Stimulated activated CD8-positive, alpha-beta memory T cell treated with anti-CD3 and anti-CD28 coated beads, Interleukin-4, amount 100 ng/mL, for 48 hours (primary cell): ENCODE results near the gene DCUN1D2.
A peak's percentile ranks its signal among the peaks of the same experiment; 100 is the strongest.
"Not testable (repeated sequence)": the region's sequence is repeated elsewhere in the genome, so short reads cannot be mapped to it uniquely, and the experiment has no call there.

Experiments used
- DNase-seq: peaks from one replicate; pipeline ENCODE4 v3.0.0-alpha.2; 2020

The DCUN1D2 gene

GRCh38 chr13:113490496-113491417 is at the start of gene DCUN1D2:
TSS of gene DCUN1D2 (minus strand) at chr13:113490711. CDS start at chr13:113490669, 42 bp downstream.
- peak; percentile 85 for DNase-seq

- DNase-seq = no peak
Observed at GRCh38 chr13:113539822-113540221, 49.3 kb upstream of the DCUN1D2 start.

DNA sequence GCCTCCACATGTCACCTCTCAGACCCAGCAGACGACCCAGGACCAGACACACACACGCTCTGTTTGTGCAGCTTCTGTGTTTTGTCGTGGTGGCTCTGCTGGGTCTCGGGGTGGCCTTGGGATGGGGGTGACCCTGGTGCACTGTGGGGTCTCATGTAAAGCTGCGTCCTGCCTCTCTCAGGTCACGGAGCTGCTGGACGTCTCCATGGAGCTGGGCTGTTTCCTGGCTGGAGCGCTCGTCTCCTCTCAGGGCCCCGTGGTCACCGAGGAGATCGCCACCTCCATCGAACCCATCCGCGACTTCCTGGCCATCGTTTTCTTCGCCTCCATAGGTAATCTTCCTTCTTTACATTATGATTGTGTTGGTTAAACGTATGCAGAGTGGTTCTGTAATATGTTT is 48.7 kb upstream of the DCUN1D2 start:
- DNase-seq = no peak

DNA sequence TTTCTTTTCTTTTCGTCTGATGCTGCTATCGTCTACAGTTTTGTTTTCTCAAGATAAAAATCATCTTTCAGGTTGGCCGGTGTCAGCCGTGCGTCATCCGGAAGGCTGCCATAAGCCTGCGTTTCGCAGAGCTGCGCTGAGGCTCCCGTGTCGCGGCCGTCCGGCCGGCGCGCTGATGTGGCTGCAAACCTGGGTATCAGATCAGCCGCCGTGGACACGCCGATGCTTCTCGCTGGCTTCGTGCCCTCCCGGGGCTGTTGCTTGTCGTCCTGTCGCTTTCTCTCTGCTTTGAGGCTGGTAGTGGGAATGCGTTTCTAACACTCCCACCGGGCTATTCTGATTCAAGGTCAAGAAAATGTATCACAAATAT is 48.2 kb upstream of the DCUN1D2 start:
- DNase-seq = no peak

DNA sequence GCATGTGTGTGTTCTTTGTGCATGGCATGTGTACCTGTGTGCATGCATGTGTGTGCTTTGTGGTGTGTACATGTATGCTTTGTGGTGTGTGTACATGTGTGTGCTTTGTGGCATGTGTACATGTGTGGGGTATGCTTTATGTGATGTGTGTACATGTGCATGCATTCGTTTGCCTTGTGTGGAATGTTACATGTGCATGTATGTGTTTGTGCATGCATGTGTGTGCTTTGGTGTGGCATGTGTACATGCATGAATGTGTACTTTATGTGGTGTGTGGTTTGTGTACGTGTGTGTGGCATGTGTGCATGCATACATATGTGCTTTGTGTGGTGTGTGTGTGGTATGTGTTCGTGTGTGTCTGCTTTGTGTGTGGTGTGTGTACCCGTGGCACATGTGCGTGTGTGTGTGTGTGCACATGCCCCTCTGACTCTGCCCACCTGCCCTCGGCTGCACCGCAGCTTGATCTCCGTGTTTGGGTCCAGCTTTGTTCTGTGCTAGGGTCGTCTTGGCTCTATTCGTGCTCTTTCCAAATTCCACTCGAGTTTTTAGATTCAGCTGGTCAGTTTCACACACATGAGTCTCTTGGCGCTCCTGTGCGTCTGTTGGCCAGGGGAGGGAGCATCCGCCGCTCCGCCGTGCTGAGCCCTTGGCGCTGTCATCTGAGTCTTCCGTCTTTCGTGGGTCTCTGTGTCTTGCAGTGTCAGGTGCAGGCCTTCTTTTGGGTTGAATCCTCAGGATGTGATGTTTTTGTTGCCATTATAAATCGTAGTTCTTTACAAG is 47.6 kb upstream of the DCUN1D2 start:
- DNase-seq = no peak

DNA sequence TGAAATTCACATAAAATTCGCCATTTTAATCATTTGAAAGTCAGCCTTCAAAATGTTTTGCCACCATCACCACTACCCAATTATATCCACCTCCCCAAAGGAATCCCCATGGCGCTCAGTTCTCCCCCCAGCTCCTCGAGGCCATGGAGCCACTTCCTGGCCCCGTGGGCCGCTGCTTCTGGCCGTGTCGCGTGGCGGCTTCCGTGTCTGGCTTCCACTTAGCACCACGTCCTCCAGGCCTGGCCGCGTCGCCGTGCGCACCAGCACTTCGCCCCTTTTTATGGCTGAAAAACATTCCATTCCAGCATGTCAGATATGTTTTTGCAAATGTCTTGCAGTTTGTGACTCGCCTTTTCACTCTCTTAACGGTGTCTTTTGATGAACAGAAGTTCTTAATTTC is 46.7 kb upstream of the DCUN1D2 start:
- no peak for DNase-seq

DNA sequence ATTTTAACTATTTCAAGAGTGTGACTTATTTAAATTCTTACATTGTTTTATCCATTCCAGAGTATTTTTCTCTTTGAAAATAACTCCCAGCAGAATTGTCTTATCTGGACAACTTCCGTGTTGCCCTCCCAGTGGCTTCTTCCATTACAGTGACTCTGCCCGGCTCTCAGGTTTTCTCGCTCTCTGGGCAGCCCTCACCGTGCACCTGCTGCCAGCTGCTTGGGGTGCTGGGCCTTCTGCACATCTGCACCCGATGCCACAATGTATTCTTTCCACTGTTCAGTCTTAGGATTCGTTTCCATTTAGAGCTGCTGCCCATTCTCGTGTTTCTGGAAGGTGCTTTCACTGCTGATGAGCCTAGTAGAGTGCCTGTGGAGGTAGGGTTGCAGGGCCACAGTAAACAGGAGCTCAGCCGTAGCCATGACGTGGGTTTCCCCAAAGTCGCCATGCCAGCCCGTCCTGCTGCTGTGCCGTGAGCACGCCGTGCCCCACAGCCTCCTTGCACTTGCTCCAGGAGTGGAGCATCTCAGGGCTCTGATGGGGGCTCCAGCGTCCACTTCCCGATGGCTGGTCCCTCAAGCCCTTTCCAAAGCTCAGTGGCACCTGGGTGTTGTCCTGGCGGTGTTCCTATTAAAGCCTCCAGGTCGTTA is 46.1 kb upstream of the DCUN1D2 start:
- DNase-seq = no peak

DNA sequence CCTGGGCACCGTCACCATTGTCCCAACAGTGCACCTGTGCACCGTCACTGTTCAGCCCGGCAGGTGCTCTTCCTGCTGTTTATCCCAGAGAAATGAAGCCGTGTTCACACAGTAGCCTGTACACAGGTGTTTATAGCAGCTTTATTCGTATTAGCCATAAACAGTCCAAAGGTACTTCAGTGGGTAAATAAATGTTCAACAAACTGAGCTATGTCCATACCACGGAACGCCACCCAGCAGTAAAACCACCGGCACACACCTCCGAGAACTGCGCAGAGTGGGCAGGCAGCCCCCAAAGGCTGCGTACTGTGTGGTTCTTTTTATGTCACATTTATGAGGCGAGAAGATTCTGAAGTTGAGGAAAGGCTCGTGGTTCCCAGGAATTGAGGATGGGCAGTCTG is 44.9 kb upstream of the DCUN1D2 start:
- DNase-seq = no peak

GRCh38 chr13:113534236-113534860 is 43.8 kb upstream of the DCUN1D2 start:
- DNase-seq = no peak

DNA sequence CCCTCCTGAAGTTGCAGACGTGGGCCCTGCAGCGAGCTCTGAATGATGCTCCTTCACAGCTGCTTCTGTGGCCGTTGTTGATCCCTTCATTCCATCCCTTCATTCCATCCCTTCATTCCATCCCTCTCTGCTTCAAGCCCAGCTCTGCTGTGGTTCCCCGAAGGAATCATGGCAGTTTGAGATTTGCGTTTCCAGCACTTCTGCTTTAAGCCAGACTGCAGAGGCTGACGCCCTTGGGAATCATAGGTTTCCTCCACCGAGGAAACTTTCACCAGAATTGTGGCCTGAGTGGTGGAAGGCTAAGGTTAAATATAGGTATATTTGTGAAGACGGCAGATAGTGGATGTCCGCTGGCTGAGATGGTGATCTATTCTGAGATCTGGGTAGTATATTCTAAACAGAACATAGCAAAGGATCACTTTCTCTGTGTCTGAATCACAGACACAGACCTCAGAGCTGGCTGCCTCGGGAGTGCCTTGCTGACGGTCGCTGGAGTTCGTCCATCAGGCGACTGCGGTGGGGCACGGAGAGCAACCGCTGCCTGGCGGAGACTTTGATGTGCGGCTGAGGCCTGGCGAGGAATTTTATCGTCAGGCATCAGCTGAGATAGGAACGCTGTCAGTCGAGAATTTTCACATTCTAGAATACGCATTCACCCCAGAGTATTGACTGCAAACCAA is 42.8 kb upstream of the DCUN1D2 start:
- no peak for DNase-seq

- DNase-seq = no peak
Observed at GRCh38 chr13:113532156-113532806, 41.8 kb upstream of the DCUN1D2 start.

DNA sequence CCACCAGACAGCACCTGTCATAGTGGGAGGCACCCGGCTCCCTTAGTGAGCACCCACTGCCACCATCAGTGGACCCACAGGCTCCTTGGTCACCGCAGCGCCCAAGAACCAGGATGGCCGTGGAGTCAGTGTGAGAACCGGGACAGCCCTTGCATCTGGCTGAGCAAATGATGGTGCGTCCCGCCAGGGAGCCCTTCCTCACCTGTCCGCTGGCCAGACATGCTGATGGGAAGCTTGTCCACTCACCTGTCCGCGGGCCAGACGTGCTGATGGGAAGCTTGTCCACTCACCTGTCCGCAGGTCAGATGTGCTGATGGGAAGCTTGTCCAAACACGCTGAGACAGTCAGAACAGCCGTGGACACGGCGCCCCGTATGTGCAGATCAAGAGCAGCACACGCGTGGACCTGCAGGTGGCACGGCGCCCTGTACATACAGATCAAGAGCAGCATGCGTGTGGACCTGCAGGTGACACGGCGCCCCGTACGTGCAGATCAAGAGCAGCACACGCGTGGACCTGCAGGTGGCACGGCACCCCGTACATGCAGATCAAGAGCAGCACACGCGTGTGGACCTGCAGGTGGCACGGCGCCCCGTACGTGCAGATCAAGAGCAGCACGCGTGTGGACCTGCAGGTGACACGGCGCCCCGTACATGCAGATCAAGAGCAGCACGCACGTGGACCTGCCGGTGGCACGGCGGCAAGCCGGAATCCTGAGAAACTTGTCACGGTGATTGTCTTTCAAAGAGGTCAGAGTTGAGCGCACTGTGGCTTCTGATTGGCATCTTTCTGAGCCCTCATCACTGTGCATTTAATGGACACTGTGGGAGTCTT is 40.7 kb upstream of the DCUN1D2 start:
- no peak for DNase-seq

- DNase-seq = no peak
Observed at GRCh38 chr13:113528813-113529180, 38.3 kb upstream of the DCUN1D2 start.

DNA sequence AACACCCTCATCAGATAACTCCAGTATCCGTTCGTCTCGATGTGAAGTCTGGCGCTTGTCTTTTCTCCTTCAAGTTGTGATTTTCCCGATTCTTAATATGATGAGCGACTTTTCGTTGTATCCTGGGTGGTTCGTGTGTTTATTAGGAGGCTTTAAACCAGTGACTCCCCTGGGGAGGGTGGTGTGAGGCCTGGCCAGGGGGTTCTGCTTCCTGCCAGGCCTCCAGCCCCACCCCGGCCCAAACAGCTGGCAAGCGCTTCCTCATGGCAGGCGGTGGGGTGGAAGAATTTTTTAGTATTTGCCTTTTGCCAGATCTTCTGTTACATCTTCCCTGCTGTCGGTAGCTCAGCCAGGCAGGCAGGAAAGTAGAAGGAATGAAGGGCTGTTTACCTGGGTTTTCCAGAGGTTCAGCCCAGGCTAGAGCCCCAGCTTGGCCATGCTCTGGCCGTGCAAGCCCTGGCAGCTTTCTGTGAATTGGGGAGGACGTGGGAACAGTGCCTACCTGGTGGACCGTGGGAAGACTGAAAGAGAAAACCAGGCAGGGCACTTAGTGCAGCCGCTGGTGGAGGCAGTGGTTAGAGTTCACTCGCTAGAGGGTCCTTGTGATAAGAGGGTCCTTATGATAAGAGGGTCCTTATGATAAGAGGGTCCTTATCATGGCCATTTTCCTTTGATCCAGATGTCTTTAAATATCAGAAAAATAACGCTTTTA is 37.7 kb upstream of the DCUN1D2 start:
- DNase-seq = no peak

- DNase-seq = no peak
Observed at GRCh38 chr13:113527272-113527958, 36.9 kb upstream of the DCUN1D2 start.

- no peak for DNase-seq
Observed at GRCh38 chr13:113526466-113527220, 36.1 kb upstream of the DCUN1D2 start.

DNA sequence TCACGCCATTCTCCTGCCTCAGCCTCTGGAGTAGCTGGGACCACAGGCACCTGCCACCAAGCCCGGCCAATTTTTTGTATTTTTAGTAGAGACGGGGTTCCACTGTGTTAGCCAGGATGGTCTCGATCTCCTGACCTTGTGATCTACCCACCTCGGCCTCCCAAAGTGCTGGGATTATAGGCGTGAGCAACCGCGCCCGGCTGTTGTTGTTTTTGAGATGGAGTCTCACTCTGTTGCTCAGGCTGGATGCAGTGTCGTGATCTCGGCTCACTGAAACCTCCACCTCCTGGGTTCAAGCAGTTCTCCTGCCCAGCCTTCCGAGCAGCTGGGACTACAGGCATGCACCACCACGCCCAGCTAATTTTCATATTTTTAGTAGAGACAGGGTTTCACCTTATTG is 31.9 kb upstream of the DCUN1D2 start:
- not testable (repeated sequence) for DNase-seq

GRCh38 chr13:113520571-113520970 is 30.1 kb upstream of the DCUN1D2 start:
- DNase-seq = no peak

GRCh38 chr13:113519556-113519955 is 29.0 kb upstream of the DCUN1D2 start:
- no peak for DNase-seq
